HepG2 (cell line): Measurements from ENCODE around the gene SGK1. TPM values are rescaled to one million over a fixed set of nuclear protein-coding genes. Genes with fewer than 3 reads are reported as not detected.

Source experiments
- ATAC-seq: fragments of 200-7000 bp; cut with Tn5 transposase; 3 replicates; pipeline ENCODE4 v1.9.1; 2020; ENCODE audit warnings: mild to moderate bottlenecking, moderate library complexity
- BruUV-seq: library from RNA; stranded (reverse); fragments of 400-500 nt; replicated peaks from 2 replicates; lab custom pipeline; 2021; lab: Mats Ljungman, UMichigan
- CTCF ChIA-PET: fragments of 300-600 bp; formaldehyde crosslinking; extraction: SDS; loops from one replicate; lab custom pipeline; 2021; ENCODE audit warnings: low total read pairs, inconsistent platforms, low intra/inter-chr PET ratio; lab: Yijun Ruan, JAX
- POLR2A ChIA-PET: fragments of 350-600 bp; sonication (Branson Sonifier 250); formaldehyde crosslinking; loops from one replicate; lab custom pipeline; 2020; ENCODE audit warnings: antibody characterized with exemption, inconsistent platforms; lab: Yijun Ruan, JAX
- DNase-seq: peaks from one replicate; pipeline ENCODE4 v3.0.0-alpha.2; 2015; ENCODE audit warnings: low spot score
- FAIRE-seq: peaks from 3 replicates; lab custom pipeline; 2011; peaks lifted over from hg19 to GRCh38; lab: Jason Lieb, UNC
- H2AFZ ChIP-seq: one replicate; pipeline ENCODE4 v1.6.1; 2011; ENCODE audit warnings: low read length, inconsistent platforms
- H3K27ac ChIP-seq: fragments of 300-600 bp; 3 replicates; pipeline ENCODE4 v1.8.0; 2011; ENCODE audit warnings: mixed run types, mild to moderate bottlenecking, mixed read lengths, low read length, inconsistent platforms; ENCODE audit not compliant: insufficient read depth; ENCODE audit errors: extremely low read length
- H3K27me3 ChIP-seq, 2 experiments: fragments of 200-600 bp in 1 of 2; 2 replicates in 1 of 2; 3 replicates in 1 of 2; pipeline versions ENCODE4 v1.6.0 to v1.8.0; 2011; ENCODE audit warnings: low read length in 2 of 2, mild to moderate bottlenecking in 2 of 2, moderate library complexity in 2 of 2, inconsistent platforms in 1 of 2; ENCODE audit not compliant: insufficient read depth in 2 of 2, control insufficient read depth in 1 of 2
- H3K36me3 ChIP-seq, 2 experiments: fragments of 200-600 bp in 1 of 2; replicated peaks in 1 of 2; 2 replicates in 1 of 2; 3 replicates in 1 of 2; pipeline versions ENCODE4 v1.5.1 to v1.8.0; 2011; ENCODE audit warnings: low read length in 2 of 2, inconsistent platforms in 1 of 2; ENCODE audit not compliant: insufficient read depth in 2 of 2, control insufficient read depth in 1 of 2
- H3K4me1 ChIP-seq: 2 replicates; pipeline ENCODE4 v1.5.1; 2012; ENCODE audit warnings: low read length, inconsistent platforms; ENCODE audit not compliant: insufficient read depth
- H3K4me2 ChIP-seq: 2 replicates; pipeline ENCODE4 v1.6.0; 2011; ENCODE audit warnings: low read depth, low read length, inconsistent platforms
- H3K4me3 ChIP-seq, 3 experiments: fragments of 200-600 bp in 1 of 3; sonication (generic), shearing (Covaris generic) in 1 of 3; replicated peaks in 1 of 3; 2 replicates each; pipeline ENCODE4 v1.5.1; 2011 to 2016; ENCODE audit warnings: low read length in 3 of 3, inconsistent platforms in 2 of 3, low read depth in 2 of 3, mild to moderate bottlenecking in 2 of 3, control low read depth in 1 of 3, mixed read lengths in 1 of 3; ENCODE audit not compliant: insufficient read depth in 1 of 3
- H3K79me2 ChIP-seq: one replicate; pipeline ENCODE4 v1.6.1; 2011; ENCODE audit warnings: low read length, inconsistent platforms; ENCODE audit not compliant: insufficient read depth
- H3K9ac ChIP-seq: 2 replicates; pipeline ENCODE4 v1.6.0; 2011; ENCODE audit warnings: mild to moderate bottlenecking, low read depth, low read length, inconsistent platforms; ENCODE audit not compliant: insufficient read depth
- H3K9me3 ChIP-seq: 2 replicates; pipeline ENCODE4 v1.5.1; 2012; ENCODE audit warnings: mild to moderate bottlenecking, low read length
- H4K20me1 ChIP-seq: 2 replicates; pipeline ENCODE4 v1.6.0; 2011; ENCODE audit warnings: inconsistent platforms, mild to moderate bottlenecking, low read length, moderate library complexity; ENCODE audit not compliant: insufficient read depth
- ERF ChIP-seq: IDR thresholded peaks from 2 replicates; pipeline ENCODE4 v1.6.1; 2018; ENCODE audit warnings: missing biosample characterization, missing genetic modification reagents
- MTA3 ChIP-seq: sonication (generic); formaldehyde crosslinking; IDR thresholded peaks from 2 replicates; pipeline ENCODE4 v1.4.0; 2020; ENCODE audit warnings: missing genetic modification reagents
- MYC ChIP-seq: sonication (generic); formaldehyde crosslinking; IDR thresholded peaks from 2 replicates; pipeline ENCODE4 v1.9.0; 2021; ENCODE audit warnings: missing genetic modification reagents, borderline replicate concordance
- NRL ChIP-seq: sonication (generic); formaldehyde crosslinking; IDR thresholded peaks from 2 replicates; pipeline ENCODE4 v1.5.0; 2020; ENCODE audit warnings: missing genetic modification reagents, mild to moderate bottlenecking, moderate library complexity, borderline replicate concordance
- PRPF4 ChIP-seq: fragments of 200-400 bp; formaldehyde crosslinking; IDR thresholded peaks from 2 replicates; pipeline ENCODE4 v1.6.1; 2016; ENCODE audit warnings: low read length, low read depth; ENCODE audit not compliant: poor library complexity, severe bottlenecking
- TSC22D2 ChIP-seq: sonication (generic); formaldehyde crosslinking; IDR thresholded peaks from 2 replicates; pipeline ENCODE4 v1.5.1; 2020; ENCODE audit warnings: missing genetic modification reagents, mild to moderate bottlenecking, borderline replicate concordance
- ZFAT ChIP-seq: sonication (generic); formaldehyde crosslinking; conservative IDR thresholded peaks from 2 replicates; pipeline ENCODE4 v1.8.1; 2023; ENCODE audit warnings: missing genetic modification reagents, inconsistent platforms
- ZNF589 ChIP-seq: sonication (generic); formaldehyde crosslinking; conservative IDR thresholded peaks from 2 replicates; pipeline ENCODE4 v1.8.0; 2022; ENCODE audit warnings: mild to moderate bottlenecking, moderate library complexity, missing genetic modification reagents
- ZNF619 ChIP-seq: sonication (generic); formaldehyde crosslinking; IDR thresholded peaks from 2 replicates; pipeline ENCODE4 v1.4.0; 2020; ENCODE audit warnings: mild to moderate bottlenecking, missing genetic modification reagents
- ZNF709 ChIP-seq: sonication (generic); formaldehyde crosslinking; IDR thresholded peaks from 2 replicates; pipeline ENCODE4 v1.5.0; 2020; ENCODE audit warnings: mild to moderate bottlenecking, missing genetic modification reagents
- ZSCAN12 ChIP-seq: sonication (generic); formaldehyde crosslinking; IDR thresholded peaks from 2 replicates; pipeline ENCODE4 v1.9.0; 2021; ENCODE audit warnings: mild to moderate bottlenecking, missing genetic modification reagents
- WGBS: methylation state at CpG from one replicate; pipeline ENCODE4 v1.1.6; 2017; ENCODE audit warnings: low lambda C conversion rate; 5-methylcytosine and 5-hydroxymethylcytosine counted together
- in situ Hi-C: cut with HindIII; loops from 2 replicates; pipeline ENCODE4 v1.10.0; 2017; ENCODE audit warnings: low pct_unique_long_range_greater_than_20kb; ENCODE audit not compliant: extremely low pct_ligation_motif_present
- intact Hi-C: fragments of 100-400 bp; cut with micrococcal nuclease; formaldehyde crosslinking; loops from one replicate; pipeline ENCODE4 v1.10.0; 2022; ENCODE audit not compliant: unreplicated experiment
- polyA plus RNA-seq, 8 experiments: library from polyadenylated mRNA; depleted of rRNA in 3 of 8; stranded (reverse) in 7 of 8; unstranded in 1 of 8; fragments of >200 nt; fragmentation: Illumina TruSeq in 4 of 8; extraction: Trizol in 4 of 8; gene quantifications; 2 replicates each; pipeline versions ENCODE4 v1.2.1 to v1.2.3, GENCODE V29; 2011 to 2016; ENCODE audit warnings: low read depth in 4 of 8, missing spikeins in 1 of 8, mixed read lengths in 1 of 8; ENCODE audit not compliant: insufficient read depth in 1 of 8
- total RNA-seq, 5 experiments: library from RNA; depleted of rRNA; stranded (reverse); fragments of >200 nt; fragmentation: Illumina TruSeq; extraction: Trizol; gene quantifications; 2 replicates each; pipeline ENCODE4 v1.2.3, GENCODE V29; 2016; ENCODE audit warnings: low read depth in 1 of 5

Gene SGK1
- total and polyA plus RNA-seq, 2 of the 13 experiments (the other 11 are each of a cell fraction or from before 2014, with no cell fraction given) = 56.1 to 56.2 TPM

GRCh38 chr6:134134654-134135053 is 183.3 kb downstream of the SGK1 start:
- TF ChIP-seq TSC22D2 = no peak
- no peak for TF ChIP-seq PRPF4
- no peak for TF ChIP-seq ZNF619 (CRISPR knock-in tag)
- TF ChIP-seq ZNF589 = no peak
- no peak for TF ChIP-seq MTA3
- TF ChIP-seq ZFAT (CRISPR knock-in tag) = no peak
- TF ChIP-seq ZSCAN12 (CRISPR knock-in tag) = no peak
- TF ChIP-seq NRL (CRISPR knock-in tag) = no peak
- no peak for TF ChIP-seq MYC (CRISPR knock-in tag)
- no peak for TF ChIP-seq ZNF709
- TF ChIP-seq ERF (CRISPR knock-in tag) = no peak
- H3K4me3 ChIP-seq = no peak overlapping the region
- ATAC-seq (no peak), FAIRE-seq (no peak), DNase-seq (no peak)
- 5% methylated on average over 4 of the region's 4 CpGs for WGBS
- H2AFZ ChIP-seq = no peak overlapping the region
- intact Hi-C loops (no loop called here), in situ Hi-C loops (no loop called here)
- H3K36me3 ChIP-seq = no peaks in the 10 kb centered on the region
- H3K4me1 ChIP-seq = no peaks in the 10 kb centered on the region
- H3K9me3 ChIP-seq = no peaks in the 10 kb centered on the region
- no peak overlapping the region for H3K4me2 ChIP-seq
- ChIA-PET POLR2A (no interaction called here), CTCF (no interaction called here)
- no peak overlapping the region for H3K27ac ChIP-seq
- H3K79me2 ChIP-seq = no peaks in the 10 kb centered on the region
- H4K20me1 ChIP-seq = no peaks in the 10 kb centered on the region
- H3K9ac ChIP-seq = no peak overlapping the region
- no peaks in the 10 kb centered on the region for H3K27me3 ChIP-seq
- BruUV-seq = no TSS peak
